ENCODE measurements around the gene PDCD1. TPM values are rescaled to one million over a fixed set of nuclear protein-coding genes. Genes with fewer than 3 reads are reported as not detected.

The PDCD1 gene
- total RNA-seq, 1 experiment from 2014 or later: not detected

Other genes with a start within 250 kb of the PDCD1 start
- 75.1 and 102 TPM in 2 replicates for gene THAP4, start 221.7 kb downstream of the PDCD1 start, total RNA-seq (2014; rRNA removed)
- 83.0 and 88.6 TPM in 2 replicates for gene ATG4B, start 221.2 kb downstream of the PDCD1 start, total RNA-seq (2014; rRNA removed)
- 130 and 155 TPM in 2 replicates for gene DTYMK, start 172.1 kb downstream of the PDCD1 start, total RNA-seq (2014; rRNA removed)
- gene ING5, start 156.9 kb downstream of the PDCD1 start, total RNA-seq (2014; rRNA removed): 30.2 and 32.1 TPM in 2 replicates
- 28.5 and 51.2 TPM in 2 replicates for gene D2HGDH, start 124.3 kb downstream of the PDCD1 start, total RNA-seq (2014; rRNA removed)
- gene GAL3ST2, start 82.1 kb downstream of the PDCD1 start, total RNA-seq (2014; rRNA removed): not detected in 2 replicates
- not detected in 2 replicates for gene NEU4, start 49.7 kb downstream of the PDCD1 start, total RNA-seq (2014; rRNA removed)
- not detected in 2 replicates for gene RTP5, start 10.8 kb upstream of the PDCD1 start, total RNA-seq (2014; rRNA removed)

Measured in PC-3 (cell line).